HepG2 (cell line): ENCODE data around the gene SMIM11. TPM values are rescaled to one million over a fixed set of nuclear protein-coding genes. Genes with fewer than 3 reads are reported as not detected.

ENCODE experiments used
- CENPX ChIP-seq: sonication (generic); formaldehyde crosslinking; IDR thresholded peaks from 2 replicates; pipeline ENCODE4 v1.9.0; 2021; ENCODE audit warnings: mild to moderate bottlenecking, missing genetic modification reagents, moderate library complexity
- ETV5 ChIP-seq: IDR thresholded peaks from 2 replicates; pipeline ENCODE4 v1.6.1; 2018; ENCODE audit warnings: missing biosample characterization, missing genetic modification reagents, inconsistent platforms, borderline replicate concordance
- HOXD1 ChIP-seq: sonication (generic); formaldehyde crosslinking; IDR thresholded peaks from 2 replicates; pipeline ENCODE4 v1.5.0; 2020; ENCODE audit warnings: missing genetic modification reagents
- KLF12 ChIP-seq: sonication (generic); formaldehyde crosslinking; IDR thresholded peaks from 2 replicates; pipeline ENCODE4 v1.4.0; 2020; ENCODE audit warnings: missing genetic modification reagents, borderline replicate concordance
- KLF16 ChIP-seq, 2 experiments: sonication (generic) in 1 of 2; formaldehyde crosslinking in 1 of 2; IDR thresholded peaks; 2 replicates each; pipeline versions ENCODE4 v1.6.1 to v1.8.0; 2016 to 2023; ENCODE audit warnings: missing genetic modification reagents in 2 of 2, missing compliant biosample characterization in 1 of 2
- MATR3 ChIP-seq: sonication (generic); formaldehyde crosslinking; IDR thresholded peaks from 2 replicates; pipeline ENCODE4 v1.4.0; 2020; ENCODE audit warnings: missing genetic modification reagents
- MTA3 ChIP-seq: sonication (generic); formaldehyde crosslinking; IDR thresholded peaks from 2 replicates; pipeline ENCODE4 v1.4.0; 2020; ENCODE audit warnings: missing genetic modification reagents
- NPAS2 ChIP-seq: sonication (generic); formaldehyde crosslinking; IDR thresholded peaks from 2 replicates; pipeline ENCODE4 v1.8.0; 2022; ENCODE audit warnings: mild to moderate bottlenecking, missing genetic modification reagents, borderline replicate concordance
- NR2F1 ChIP-seq, 2 experiments: fragments of 450-650 bp in 1 of 2; formaldehyde crosslinking in 1 of 2; IDR thresholded peaks; 2 replicates each; pipeline versions ENCODE4 v1.5.0 to v1.6.1; 2016 to 2020; ENCODE audit warnings: mild to moderate bottlenecking in 1 of 2, missing compliant biosample characterization in 1 of 2, missing genetic modification reagents in 1 of 2, moderate library complexity in 1 of 2
- PPARG ChIP-seq: conservative IDR thresholded peaks from 2 replicates; pipeline ENCODE4 v1.6.1; 2016; ENCODE audit warnings: missing biosample characterization, missing genetic modification reagents
- SALL1 ChIP-seq: sonication (generic); formaldehyde crosslinking; IDR thresholded peaks from 2 replicates; pipeline ENCODE4 v1.8.0; 2022; ENCODE audit warnings: mild to moderate bottlenecking, missing genetic modification reagents
- SAP130 ChIP-seq: IDR thresholded peaks from 2 replicates; pipeline ENCODE4 v1.6.1; 2016; ENCODE audit warnings: low read depth
- SMAD3 ChIP-seq: sonication (generic); formaldehyde crosslinking; IDR thresholded peaks from 2 replicates; pipeline ENCODE4 v1.4.0; 2020; ENCODE audit warnings: missing genetic modification reagents
- TAF15 ChIP-seq: fragments of 200-400 bp; formaldehyde crosslinking; IDR thresholded peaks from one replicate; pipeline ENCODE4 v1.6.1; 2018; ENCODE audit warnings: mild to moderate bottlenecking, low read depth, low read length; ENCODE audit not compliant: poor library complexity, severe bottlenecking
- TP53 ChIP-seq: sonication (generic); formaldehyde crosslinking; conservative IDR thresholded peaks from 2 replicates; pipeline ENCODE4 v1.4.0; 2020; ENCODE audit warnings: missing genetic modification reagents
- YY1 ChIP-seq: IDR thresholded peaks from 2 replicates; pipeline ENCODE4 v1.6.1; 2011; ENCODE audit warnings: low read length, low read depth, moderate library complexity, mild to moderate bottlenecking; ENCODE audit not compliant: insufficient read depth, insufficient replicate concordance
- ZMYM3 ChIP-seq: sonication (generic); formaldehyde crosslinking; IDR thresholded peaks from 2 replicates; pipeline ENCODE4 v1.5.1; 2020; ENCODE audit warnings: mild to moderate bottlenecking, missing genetic modification reagents
- ZNF235 ChIP-seq: sonication (generic); formaldehyde crosslinking; IDR thresholded peaks from 2 replicates; pipeline ENCODE4 v1.8.1; 2023; ENCODE audit warnings: mild to moderate bottlenecking, missing genetic modification reagents, borderline replicate concordance
- ZNF552 ChIP-seq: sonication (generic); formaldehyde crosslinking; IDR thresholded peaks from 2 replicates; pipeline ENCODE4 v1.9.0; 2022; ENCODE audit warnings: missing genetic modification reagents, mild to moderate bottlenecking, borderline replicate concordance
- ZNF557 ChIP-seq: sonication (generic); formaldehyde crosslinking; IDR thresholded peaks from 2 replicates; pipeline ENCODE4 v1.4.0; 2020; ENCODE audit warnings: missing genetic modification reagents
- ZNF747 ChIP-seq: sonication (generic); formaldehyde crosslinking; IDR thresholded peaks from 2 replicates; pipeline ENCODE4 v1.8.1; 2023; ENCODE audit warnings: missing genetic modification reagents, mild to moderate bottlenecking, borderline replicate concordance
- ZNF749 ChIP-seq: sonication (generic); formaldehyde crosslinking; IDR thresholded peaks from 2 replicates; pipeline ENCODE4 v1.8.0; 2022; ENCODE audit warnings: mild to moderate bottlenecking, missing genetic modification reagents, moderate library complexity, borderline replicate concordance
- ZSCAN20 ChIP-seq: sonication (generic); formaldehyde crosslinking; IDR thresholded peaks from 2 replicates; pipeline ENCODE4 v1.4.0; 2020; ENCODE audit warnings: missing genetic modification reagents, mild to moderate bottlenecking, borderline replicate concordance
- polyA plus RNA-seq, 8 experiments: library from polyadenylated mRNA; depleted of rRNA in 3 of 8; stranded (reverse) in 7 of 8; unstranded in 1 of 8; fragments of >200 nt; fragmentation: Illumina TruSeq in 4 of 8; extraction: Trizol in 4 of 8; gene quantifications; 2 replicates each; pipeline versions ENCODE4 v1.2.1 to v1.2.3, GENCODE V29; 2011 to 2016; ENCODE audit warnings: low read depth in 4 of 8, missing spikeins in 1 of 8, mixed read lengths in 1 of 8; ENCODE audit not compliant: insufficient read depth in 1 of 8
- total RNA-seq, 5 experiments: library from RNA; depleted of rRNA; stranded (reverse); fragments of >200 nt; fragmentation: Illumina TruSeq; extraction: Trizol; gene quantifications; 2 replicates each; pipeline ENCODE4 v1.2.3, GENCODE V29; 2016; ENCODE audit warnings: low read depth in 1 of 5
- TF ChIP-seq, protein P1 (sequence below): IDR thresholded peaks from 2 replicates; pipeline ENCODE4 v1.6.1; 2016; ENCODE audit warnings: low read depth, missing genetic modification reagents, missing compliant biosample characterization
- TF ChIP-seq, protein P2 (sequence below): IDR thresholded peaks from 2 replicates; pipeline ENCODE4 v1.6.1; 2016; ENCODE audit warnings: control low read depth
- TF ChIP-seq, protein P3 (sequence below): sonication (generic); formaldehyde crosslinking; IDR thresholded peaks from 2 replicates; pipeline ENCODE4 v1.4.0; 2020; ENCODE audit warnings: mild to moderate bottlenecking, missing genetic modification reagents

The SMIM11 gene
- total and polyA plus RNA-seq, 2 of the 13 experiments (the other 11 are each of a cell fraction or from before 2014, with no cell fraction given): 6.4 to 18.9 TPM

DNA sequence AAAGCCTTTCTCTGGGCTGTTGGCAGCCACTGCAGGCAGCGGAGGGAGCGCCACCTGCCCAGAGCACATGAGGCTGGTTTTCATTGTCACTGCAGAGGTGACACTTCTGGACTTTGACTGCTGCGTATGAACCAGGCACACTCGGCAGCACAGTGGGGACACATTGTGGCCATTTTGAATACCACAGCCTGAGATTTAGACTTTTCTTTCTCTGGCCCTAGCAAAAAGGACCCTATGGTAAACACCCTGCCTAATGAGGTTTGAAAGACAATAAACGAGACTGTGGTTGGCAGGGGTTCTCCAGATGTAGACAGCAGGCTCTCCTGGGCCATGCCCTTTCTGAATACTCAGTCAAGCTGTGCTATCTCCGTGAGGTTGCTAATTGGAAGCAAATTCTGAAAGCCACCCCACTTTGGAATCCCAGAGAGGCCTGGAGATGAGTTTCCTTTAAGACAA lies 23.5 kb upstream of the SMIM11 start (continued):
- TF ChIP-seq, protein P1, sequence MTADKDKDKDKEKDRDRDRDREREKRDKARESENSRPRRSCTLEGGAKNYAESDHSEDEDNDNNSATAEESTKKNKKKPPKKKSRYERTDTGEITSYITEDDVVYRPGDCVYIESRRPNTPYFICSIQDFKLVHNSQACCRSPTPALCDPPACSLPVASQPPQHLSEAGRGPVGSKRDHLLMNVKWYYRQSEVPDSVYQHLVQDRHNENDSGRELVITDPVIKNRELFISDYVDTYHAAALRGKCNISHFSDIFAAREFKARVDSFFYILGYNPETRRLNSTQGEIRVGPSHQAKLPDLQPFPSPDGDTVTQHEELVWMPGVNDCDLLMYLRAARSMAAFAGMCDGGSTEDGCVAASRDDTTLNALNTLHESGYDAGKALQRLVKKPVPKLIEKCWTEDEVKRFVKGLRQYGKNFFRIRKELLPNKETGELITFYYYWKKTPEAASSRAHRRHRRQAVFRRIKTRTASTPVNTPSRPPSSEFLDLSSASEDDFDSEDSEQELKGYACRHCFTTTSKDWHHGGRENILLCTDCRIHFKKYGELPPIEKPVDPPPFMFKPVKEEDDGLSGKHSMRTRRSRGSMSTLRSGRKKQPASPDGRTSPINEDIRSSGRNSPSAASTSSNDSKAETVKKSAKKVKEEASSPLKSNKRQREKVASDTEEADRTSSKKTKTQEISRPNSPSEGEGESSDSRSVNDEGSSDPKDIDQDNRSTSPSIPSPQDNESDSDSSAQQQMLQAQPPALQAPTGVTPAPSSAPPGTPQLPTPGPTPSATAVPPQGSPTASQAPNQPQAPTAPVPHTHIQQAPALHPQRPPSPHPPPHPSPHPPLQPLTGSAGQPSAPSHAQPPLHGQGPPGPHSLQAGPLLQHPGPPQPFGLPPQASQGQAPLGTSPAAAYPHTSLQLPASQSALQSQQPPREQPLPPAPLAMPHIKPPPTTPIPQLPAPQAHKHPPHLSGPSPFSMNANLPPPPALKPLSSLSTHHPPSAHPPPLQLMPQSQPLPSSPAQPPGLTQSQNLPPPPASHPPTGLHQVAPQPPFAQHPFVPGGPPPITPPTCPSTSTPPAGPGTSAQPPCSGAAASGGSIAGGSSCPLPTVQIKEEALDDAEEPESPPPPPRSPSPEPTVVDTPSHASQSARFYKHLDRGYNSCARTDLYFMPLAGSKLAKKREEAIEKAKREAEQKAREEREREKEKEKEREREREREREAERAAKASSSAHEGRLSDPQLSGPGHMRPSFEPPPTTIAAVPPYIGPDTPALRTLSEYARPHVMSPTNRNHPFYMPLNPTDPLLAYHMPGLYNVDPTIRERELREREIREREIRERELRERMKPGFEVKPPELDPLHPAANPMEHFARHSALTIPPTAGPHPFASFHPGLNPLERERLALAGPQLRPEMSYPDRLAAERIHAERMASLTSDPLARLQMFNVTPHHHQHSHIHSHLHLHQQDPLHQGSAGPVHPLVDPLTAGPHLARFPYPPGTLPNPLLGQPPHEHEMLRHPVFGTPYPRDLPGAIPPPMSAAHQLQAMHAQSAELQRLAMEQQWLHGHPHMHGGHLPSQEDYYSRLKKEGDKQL: no peak
- TF ChIP-seq ETV5 (CRISPR knock-in tag) (no peak), CENPX (CRISPR knock-in tag) (no peak), PPARG (CRISPR knock-in tag) (peak; percentile 58; the same call in 1 of the 2 replicates), ZNF235 (CRISPR knock-in tag) (no peak), MATR3 (CRISPR knock-in tag) (no peak), ZSCAN20 (CRISPR knock-in tag) (no peak), KLF12 (CRISPR knock-in tag) (no peak), SALL1 (peak; percentile 85), NR2F1 (CRISPR knock-in tag; IDR thresholded peaks at IDR 0.05) (no peak), ZNF552 (CRISPR knock-in tag) (no peak), HOXD1 (CRISPR knock-in tag) (no peak), MTA3 (no peak), YY1 (peak; percentile 54), KLF16 (CRISPR knock-in tag; IDR thresholded peaks at IDR 0.05) (peak in 1 of 2 experiments; percentile 39; a peak in 1 of 4 replicates), ZNF557 (CRISPR knock-in tag) (no peak), SMAD3 (no peak), ZNF747 (CRISPR knock-in tag) (no peak), TAF15 (no peak), SAP130 (CRISPR knock-in tag) (peak; percentile 63), TP53 (CRISPR knock-in tag) (no peak), ZNF749 (no peak), NPAS2 (CRISPR knock-in tag) (no peak), ZMYM3 (CRISPR knock-in tag) (peak; percentile 63)
- TF ChIP-seq, protein P2, sequence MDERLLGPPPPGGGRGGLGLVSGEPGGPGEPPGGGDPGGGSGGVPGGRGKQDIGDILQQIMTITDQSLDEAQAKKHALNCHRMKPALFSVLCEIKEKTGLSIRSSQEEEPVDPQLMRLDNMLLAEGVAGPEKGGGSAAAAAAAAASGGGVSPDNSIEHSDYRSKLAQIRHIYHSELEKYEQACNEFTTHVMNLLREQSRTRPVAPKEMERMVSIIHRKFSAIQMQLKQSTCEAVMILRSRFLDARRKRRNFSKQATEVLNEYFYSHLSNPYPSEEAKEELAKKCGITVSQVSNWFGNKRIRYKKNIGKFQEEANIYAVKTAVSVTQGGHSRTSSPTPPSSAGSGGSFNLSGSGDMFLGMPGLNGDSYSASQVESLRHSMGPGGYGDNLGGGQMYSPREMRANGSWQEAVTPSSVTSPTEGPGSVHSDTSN (CRISPR knock-in tag): no peak
- TF ChIP-seq, protein P3, sequence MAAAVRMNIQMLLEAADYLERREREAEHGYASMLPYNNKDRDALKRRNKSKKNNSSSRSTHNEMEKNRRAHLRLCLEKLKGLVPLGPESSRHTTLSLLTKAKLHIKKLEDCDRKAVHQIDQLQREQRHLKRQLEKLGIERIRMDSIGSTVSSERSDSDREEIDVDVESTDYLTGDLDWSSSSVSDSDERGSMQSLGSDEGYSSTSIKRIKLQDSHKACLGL (CRISPR knock-in tag): no peak
